H1 (cell line): ENCODE measurements around the gene PRAME. TPM values are rescaled to one million over a fixed set of nuclear protein-coding genes. Genes with fewer than 3 reads are reported as not detected.

ENCODE experiments used
- CBX5 ChIP-seq: fragments of 300-800, 300-1000 bp; sonication (generic); IDR thresholded peaks from 2 replicates; pipeline ENCODE4 v1.7.1; 2016; ENCODE audit warnings: antibody characterized with exemption, low read length, low read depth
- CREB1 ChIP-seq: IDR thresholded peaks from 2 replicates; pipeline ENCODE4 v1.6.1; 2012; ENCODE audit warnings: inconsistent platforms
- MAFK ChIP-seq: IDR thresholded peaks from 2 replicates; pipeline ENCODE4 v1.6.1; 2012; ENCODE audit warnings: low read depth, mild to moderate bottlenecking, improper control_type of control experiment, low read length
- ZNF274 ChIP-seq: IDR thresholded peaks from 2 replicates; pipeline ENCODE4 v1.7.0; 2012; ENCODE audit warnings: low read length, borderline replicate concordance; ENCODE audit errors: extremely low read depth
- polyA plus RNA-seq, 7 experiments: library from polyadenylated mRNA; depleted of rRNA in 3 of 7; stranded (reverse) in 5 of 7; unstranded in 2 of 7; fragments of >200 nt in 5 of 7; fragments of 200-250 nt in 2 of 7; gene quantifications; 1 replicate in 5 of 7; 2 replicates in 1 of 7; 4 replicates in 1 of 7; pipeline versions ENCODE4 v1.2.1 to v1.2.3, GENCODE V29; 2011 to 2013; ENCODE audit warnings: missing spikeins in 2 of 7, mixed read lengths in 2 of 7
- total RNA-seq: library from RNA; stranded (reverse); fragmentation: NEBNext Ultra II Directional; extraction: Animal tissue kit (Norgen Biotek cat#: 25700); gene quantifications from 2 replicates; pipeline ENCODE4 v1.2.1, GENCODE V29; 2021

Gene PRAME
- total and polyA plus RNA-seq, 2 of the 8 experiments (the other 6 are each of a cell fraction or from before 2014, with no cell fraction given): 0.15 to 1.1 TPM

DNA sequence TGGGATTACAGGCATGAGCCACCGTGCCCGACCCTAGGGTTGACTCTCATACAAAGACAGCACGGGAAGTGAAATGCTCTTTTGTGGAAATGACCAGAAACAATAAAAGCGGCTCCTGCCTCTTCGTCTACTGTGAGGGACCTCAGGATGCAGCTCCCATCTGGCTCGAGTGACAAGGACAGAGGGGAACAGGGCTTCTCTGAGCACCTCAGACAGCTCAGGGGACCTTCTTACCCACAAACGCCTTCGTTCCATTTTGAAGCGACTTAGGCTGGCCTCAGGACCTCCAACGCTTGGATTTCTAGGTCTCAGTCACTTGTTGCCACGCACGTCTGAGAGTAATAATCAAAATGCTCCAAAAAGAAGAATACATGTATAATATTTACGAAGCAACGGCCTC lies 2.5 kb downstream of the PRAME start (continued):
- TF ChIP-seq CBX5 (no peak), CREB1 (no peak), MAFK (no peak), ZNF274 (no peak)
